HCT116 (cell line): Measurements from ENCODE around the gene NEURL1B. TPM values are rescaled to one million over a fixed set of nuclear protein-coding genes. Genes with fewer than 3 reads are reported as not detected.

Experiments
- ATAC-seq: fragments of 200-7000 bp; cut with Tn5 transposase; 2 replicates; pipeline ENCODE4 v1.9.1; 2020; ENCODE audit warnings: mild to moderate bottlenecking, moderate library complexity
- BruUV-seq: library from RNA; stranded (reverse); fragments of 400-500 nt; replicated peaks from 2 replicates; lab custom pipeline; 2021; lab: Mats Ljungman, UMichigan
- CTCF ChIA-PET: fragments of 300-600 bp; sonication (Branson Sonifier 250); formaldehyde crosslinking; loops from one replicate; lab custom pipeline; 2021; ENCODE audit warnings: antibody characterized with exemption; lab: Charles Lee
- POLR2A ChIA-PET: fragments of 300-600, 350-600 bp; sonication (Branson Sonifier 250); formaldehyde crosslinking; loops from one replicate; lab custom pipeline; 2021; ENCODE audit warnings: antibody characterized with exemption; lab: Charles Lee
- RAD21 ChIA-PET, 2 experiments: fragments of 300-600 bp; sonication (Branson Sonifier 250); formaldehyde crosslinking; loops; one replicate each; lab custom pipeline; 2023; ENCODE audit warnings: low total read pairs in 2 of 2; ENCODE audit not compliant: uncharacterized antibody in 2 of 2, unreplicated experiment in 2 of 2, low non-redundant PET in 1 of 2; lab: Charles Lee
- DNase-seq: peaks from one replicate; pipeline ENCODE4 v3.0.0-alpha.2; 2010; ENCODE audit warnings: low read depth, low spot score
- H2AFZ ChIP-seq: fragments of 200-600 bp; shearing (Covaris generic), sonication (generic); 2 replicates; pipeline ENCODE4 v1.6.1; 2017; ENCODE audit warnings: low read depth, mixed run types, mixed read lengths, antibody characterized with exemption, low read length; ENCODE audit not compliant: poor library complexity, severe bottlenecking
- H3K27ac ChIP-seq: 2 replicates; pipeline ENCODE4 v1.5.1; 2012; ENCODE audit warnings: low read depth, low read length
- H3K27me3 ChIP-seq: fragments of 200-600 bp; sonication (generic); 2 replicates; pipeline ENCODE4 v1.6.1; 2016; ENCODE audit warnings: mixed run types, low read length, mixed read lengths; ENCODE audit not compliant: insufficient read depth
- H3K36me3 ChIP-seq, 2 experiments: fragments of 200-500 bp in 1 of 2; fragments of 200-600 bp in 1 of 2; sonication (Bioruptor generic) in 1 of 2; sonication (generic) in 1 of 2; 2 replicates each; pipeline versions ENCODE4 v1.5.1 to v1.6.1; 2014 to 2016; ENCODE audit warnings: low read length in 2 of 2, inconsistent platforms in 1 of 2, mixed read lengths in 1 of 2, mixed run types in 1 of 2; ENCODE audit not compliant: insufficient read depth in 2 of 2, control insufficient read depth in 1 of 2
- H3K4me1 ChIP-seq, 2 experiments: fragments of 200-600 bp in 1 of 2; sonication (generic) in 1 of 2; 2 replicates each; pipeline versions ENCODE4 v1.5.1 to v1.6.1; 2012 to 2017; ENCODE audit warnings: low read length in 2 of 2, inconsistent platforms in 1 of 2, mild to moderate bottlenecking in 1 of 2, mixed read lengths in 1 of 2, mixed run types in 1 of 2, moderate library complexity in 1 of 2; ENCODE audit not compliant: insufficient read depth in 2 of 2, control insufficient read depth in 1 of 2
- H3K4me2 ChIP-seq: fragments of 200-600 bp; sonication (generic); 2 replicates; pipeline ENCODE4 v1.6.1; 2017; ENCODE audit warnings: mixed run types, low read length, mixed read lengths
- H3K4me3 ChIP-seq, 2 experiments: fragments of 200-600 bp in 1 of 2; sonication (generic) in 1 of 2; replicated peaks in 1 of 2; 2 replicates each; pipeline ENCODE4 v1.5.1; 2011 to 2016; ENCODE audit warnings: low read length in 2 of 2, control low read depth in 1 of 2, low read depth in 1 of 2, mild to moderate bottlenecking in 1 of 2, mixed read lengths in 1 of 2, mixed run types in 1 of 2
- H3K79me2 ChIP-seq: fragments of 200-600 bp; sonication (generic); 2 replicates; pipeline ENCODE4 v1.6.1; 2017; ENCODE audit warnings: mild to moderate bottlenecking, mixed run types, low read length, moderate library complexity, mixed read lengths; ENCODE audit not compliant: insufficient read depth
- H3K9ac ChIP-seq: fragments of 200-600 bp; sonication (generic); 2 replicates; pipeline ENCODE4 v1.6.1; 2016; ENCODE audit warnings: low read length, mixed read lengths
- H3K9me2 ChIP-seq: fragments of 200-600 bp; sonication (generic), shearing (Covaris generic); 2 replicates; pipeline ENCODE4 v1.6.1; 2017; ENCODE audit warnings: mixed run types, mild to moderate bottlenecking, moderate library complexity; ENCODE audit not compliant: insufficient read depth
- H3K9me3 ChIP-seq, 2 experiments: fragments of 200-500 bp in 1 of 2; fragments of 200-600 bp in 1 of 2; sonication (Bioruptor generic) in 1 of 2; sonication (generic) in 1 of 2; 2 replicates each; pipeline ENCODE4 v1.6.1; 2014 to 2017; ENCODE audit warnings: low read length in 2 of 2, mixed read lengths in 2 of 2, inconsistent platforms in 1 of 2, low read depth in 1 of 2, mild to moderate bottlenecking in 1 of 2, mixed run types in 1 of 2, moderate library complexity in 1 of 2; ENCODE audit not compliant: control insufficient read depth in 1 of 2, insufficient read depth in 1 of 2
- H4K20me1 ChIP-seq: fragments of 200-600 bp; sonication (generic), shearing (Covaris generic); 2 replicates; pipeline ENCODE4 v1.6.1; 2017; ENCODE audit warnings: mixed run types, mild to moderate bottlenecking, moderate library complexity; ENCODE audit not compliant: insufficient read depth
- ATF3 ChIP-seq: IDR thresholded peaks from 2 replicates; pipeline ENCODE4 v1.6.1; 2012
- EGR1 ChIP-seq: IDR thresholded peaks from 2 replicates; pipeline ENCODE4 v1.6.1; 2012; ENCODE audit warnings: low read depth
- ELF1 ChIP-seq: IDR thresholded peaks from 2 replicates; pipeline ENCODE4 v1.6.1; 2012; ENCODE audit warnings: low read depth, borderline replicate concordance
- EZH2phosphoT487 ChIP-seq: fragments of 200-600 bp; IDR thresholded peaks from 2 replicates; pipeline ENCODE4 v1.6.1; 2018; ENCODE audit warnings: antibody characterized with exemption, borderline replicate concordance
- POLR2A ChIP-seq: IDR thresholded peaks from 2 replicates; pipeline ENCODE4 v1.7.0; 2011; ENCODE audit warnings: borderline replicate concordance; ENCODE audit not compliant: insufficient read depth, insufficient read length; ENCODE audit errors: extremely low read depth
- REST ChIP-seq: IDR thresholded peaks from 2 replicates; pipeline ENCODE4 v1.6.1; 2012; ENCODE audit warnings: low read depth
- SIN3A ChIP-seq: IDR thresholded peaks from 2 replicates; pipeline ENCODE4 v1.6.1; 2012; ENCODE audit warnings: low read depth
- SP1 ChIP-seq: IDR thresholded peaks from 2 replicates; pipeline ENCODE4 v1.6.1; 2012; ENCODE audit warnings: low read depth
- ZNF274 ChIP-seq: fragments of 200-500 bp; sonication (Bioruptor generic); IDR thresholded peaks from 2 replicates; pipeline ENCODE4 v1.6.1; 2014; ENCODE audit warnings: mild to moderate bottlenecking, low read depth, low read length, inconsistent platforms
- intact Hi-C: fragments of 100-400 bp; cut with micrococcal nuclease; formaldehyde crosslinking; loops from 2 replicates; pipeline ENCODE4 v1.10.0; 2022
- total RNA-seq: library from RNA; stranded (reverse); gene quantifications from one replicate; pipeline ENCODE4 v1.2.1, GENCODE V29; 2021; ENCODE audit not compliant: unreplicated experiment

Gene NEURL1B
- total RNA-seq, 1 experiment from 2014 or later = 5.8 TPM

DNA sequence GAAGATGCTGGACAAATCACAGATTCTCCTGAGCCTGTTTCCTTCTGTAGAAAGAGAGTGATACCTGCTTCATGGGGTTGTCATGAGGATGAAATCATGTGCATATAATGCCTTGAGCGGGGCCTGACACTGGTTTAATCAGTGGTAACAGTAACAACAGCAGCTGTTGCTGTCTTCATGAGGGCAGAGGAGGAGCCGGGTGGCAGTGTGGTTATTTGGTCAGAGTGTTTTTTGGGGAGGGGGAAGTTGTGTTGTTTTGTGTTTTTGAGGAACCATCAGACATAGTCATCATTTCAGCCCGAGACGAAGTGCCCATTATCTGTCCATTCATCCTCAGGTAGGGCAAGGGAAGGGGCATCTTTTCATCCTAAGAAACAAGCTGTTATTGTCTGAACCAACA lies 44.0 kb downstream of the NEURL1B start:
- intact Hi-C loops = no loop called here
- Histone ChIP-seq H3K9me2 (no peaks in the 10 kb centered on the region), H3K9me3 (no peaks in the 10 kb centered on the region), H3K4me1 (peaks cover 19 to 32% of the 10 kb centered on the region in 2 experiments), H3K79me2 (no peaks in the 10 kb centered on the region), H2AFZ (no peak overlapping the region), H3K4me3 (no peak overlapping the region), H3K27ac (no peak overlapping the region), H4K20me1 (no peaks in the 10 kb centered on the region), H3K9ac (no peak overlapping the region), H3K27me3 (no peaks in the 10 kb centered on the region), H3K4me2 (no peak overlapping the region), H3K36me3 (no peaks in the 10 kb centered on the region)
- RAD21 ChIA-PET = no interaction called here
- CTCF ChIA-PET = interaction anchor here (0.9 kb wide), 1 partner anchor 12 kb away, joined by 3 read pairs; no protein-coding TSS in a partner anchor
- no TSS peak for BruUV-seq
- POLR2A ChIA-PET = no interaction called here
- TF ChIP-seq REST (no peak), ATF3 (no peak), POLR2A (no peak), SIN3A (no peak), ZNF274 (no peak), EZH2phosphoT487 (no peak), SP1 (no peak), EGR1 (no peak), ELF1 (no peak)
- no peak for DNase-seq
- no peak for ATAC-seq
